K562 (cell line): ENCODE measurements around the gene ZFP64. TPM values are rescaled to one million over a fixed set of nuclear protein-coding genes. Genes with fewer than 3 reads are reported as not detected.

Source experiments
- FOXJ3 ChIP-seq: sonication (generic); formaldehyde crosslinking; IDR thresholded peaks from 2 replicates; pipeline ENCODE4 v1.4.0; 2020; ENCODE audit warnings: mild to moderate bottlenecking, missing genetic modification reagents
- GTF3C2 ChIP-seq: IDR thresholded peaks from 3 replicates; pipeline ENCODE4 v1.6.1; 2011; ENCODE audit warnings: borderline replicate concordance, mild to moderate bottlenecking, moderate library complexity; ENCODE audit not compliant: insufficient read length; ENCODE audit errors: extremely low read depth
- HNRNPUL1 ChIP-seq: fragments of 200-400 bp; formaldehyde crosslinking; IDR thresholded peaks from 2 replicates; pipeline ENCODE4 v1.6.1; 2017; ENCODE audit warnings: low read length
- KDM5B ChIP-seq: fragments of 200-600 bp; sonication (generic); IDR thresholded peaks from 2 replicates; pipeline ENCODE4 v1.6.1; 2012; ENCODE audit warnings: low read depth, mild to moderate bottlenecking, moderate library complexity, low read length, control low read depth, inconsistent platforms; ENCODE audit not compliant: insufficient replicate concordance
- TAF15 ChIP-seq: fragments of 200-400 bp; formaldehyde crosslinking; IDR thresholded peaks from 2 replicates; pipeline ENCODE4 v1.6.1; 2017; ENCODE audit warnings: mild to moderate bottlenecking, low read depth, low read length, moderate library complexity
- ZBTB40 ChIP-seq, 2 experiments: fragments of 450-650 bp in 1 of 2; sonication (generic) in 1 of 2; formaldehyde crosslinking in 1 of 2; IDR thresholded peaks; 2 replicates each; pipeline versions ENCODE4 v1.7.1 to v1.9.0; 2016 to 2022; ENCODE audit warnings: inconsistent platforms in 1 of 2, mild to moderate bottlenecking in 1 of 2, missing genetic modification reagents in 1 of 2
- ZBTB9 ChIP-seq: fragments of 450-650 bp; formaldehyde crosslinking; IDR thresholded peaks from 2 replicates; pipeline ENCODE4 v1.4.0; 2020; ENCODE audit warnings: mild to moderate bottlenecking, moderate library complexity
- ZNF280B ChIP-seq: fragments of 250-450 bp; sonication (Bioruptor Pico); IDR thresholded peaks from 2 replicates; pipeline ENCODE4 v1.5.1; 2021; ENCODE audit warnings: mild to moderate bottlenecking
- polyA plus RNA-seq, 8 experiments: library from polyadenylated mRNA; depleted of rRNA in 4 of 8; stranded (reverse) in 5 of 8; unstranded in 3 of 8; fragments of >200 nt; fragmentation: Nextera tagmentation in 2 of 8; fragmentation: Illumina TruSeq in 1 of 8; extraction: Ambion mirVana in 2 of 8; extraction: Trizol in 1 of 8; gene quantifications; 2 replicates each; pipeline versions ENCODE4 v1.2.1 to v1.2.3, GENCODE V29; 2011 to 2014; ENCODE audit warnings: inconsistent platforms in 1 of 8, missing spikeins in 1 of 8
- total RNA-seq, 7 experiments: library from RNA; depleted of rRNA in 6 of 7; stranded (reverse); fragments of >200 nt in 6 of 7; fragmentation: Illumina TruSeq in 2 of 7; extraction: Trizol in 2 of 7; gene quantifications; 2 replicates each; pipeline versions ENCODE4 v1.2.1 to v1.2.3, GENCODE V29; 2011 to 2021; ENCODE audit warnings: low replicate concordance in 1 of 7

Gene ZFP64
- total and polyA plus RNA-seq, 9 of the 15 experiments (the other 6 are each of a cell fraction or from before 2014, with no cell fraction given), result 1.4 to 13.4 (median 7.0) TPM

- TF ChIP-seq GTF3C2 (no peak), HNRNPUL1 (no peak), ZBTB9 (CRISPR knock-in tag) (peak; percentile 14; the same call in 1 of the 2 replicates), ZBTB40 (IDR thresholded peaks at IDR 0.05) (peak; percentile 87), ZBTB40 (CRISPR knock-in tag; IDR thresholded peaks at IDR 0.05) (no peak), TAF15 (no peak), ZNF280B (CRISPR knock-in tag) (no peak), KDM5B (peak; percentile 60), FOXJ3 (CRISPR knock-in tag) (no peak)
These were observed at the start of gene ZFP64 (continued) for GRCh38 chr20:52191132-52191915.
